ENCODE measurements around the gene IL25. TPM values are rescaled to one million over a fixed set of nuclear protein-coding genes. Genes with fewer than 3 reads are reported as not detected.

IL25 gene
- total RNA-seq, 4 donors from 2014 or later, result not detected

- intact Hi-C loops (cut with DNase I), result loop anchor here (1.0 to 2.0 kb wide), 2 partner anchors 54 to 116 kb away; no protein-coding TSS in a partner anchor
- TF ChIP-seq CTCF (IDR thresholded peaks at IDR 0.05) (no peak), POLR2A (IDR thresholded peaks at IDR 0.05; ENCODE audit: low read depth) (no peak), POLR2AphosphoS5 (IDR thresholded peaks at IDR 0.05) (no peak), EP300 (IDR thresholded peaks at IDR 0.05) (no peak)
- Histone ChIP-seq H3K36me3 (peaks cover 0 to 56% (median 0%) of the 10 kb centered on the region in 4 donors), H3K4me3 (no peak overlapping the region), H3K27ac (replicated peaks in 1 of 4) (no peak overlapping the region), H3K9me3 (no peaks in the 10 kb centered on the region), H3K27me3 (peaks cover 0 to 16% (median 0%) of the 10 kb centered on the region in 4 donors), H3K4me1 (peaks cover 0 to 23% (median 15%) of the 10 kb centered on the region in 4 donors)
- DNase-seq (ENCODE audit: extremely low spot score), result no peak
- WGBS, result 80% methylated on average over 4 of the region's 4 CpGs
These were observed 8.4 kb downstream of the IL25 start for GRCh38 chr14:23380976-23381375.

- intact Hi-C loops (cut with DNase I), result loop anchor here (2.0 kb wide), 1 partner anchor 117 kb away; no protein-coding TSS in a partner anchor
- peaks cover 0 to 20% (median 13%) of the 10 kb centered on the region in 4 donors for H3K4me1 ChIP-seq
- TF ChIP-seq POLR2AphosphoS5 (IDR thresholded peaks at IDR 0.05) (no peak), EP300 (IDR thresholded peaks at IDR 0.05) (no peak), CTCF (IDR thresholded peaks at IDR 0.05) (no peak), POLR2A (IDR thresholded peaks at IDR 0.05; ENCODE audit: low read depth) (no peak)
- no peak overlapping the region for H3K27ac ChIP-seq (replicated peaks in 1 of 4)
- H3K27me3 ChIP-seq, result peaks cover 0 to 16% (median 0%) of the 10 kb centered on the region in 4 donors
- H3K4me3 ChIP-seq, result no peak overlapping the region
- peaks cover 0 to 65% (median 0%) of the 10 kb centered on the region in 4 donors for H3K36me3 ChIP-seq
- no peaks in the 10 kb centered on the region for H3K9me3 ChIP-seq
- DNase-seq (ENCODE audit: extremely low spot score), result no peak
- WGBS, result 46% methylated on average over 3 of the region's 3 CpGs
These were observed 9.3 kb downstream of the IL25 start for GRCh38 chr14:23381871-23382270.

- Histone ChIP-seq H3K27me3 (peaks cover 0 to 13% (median 0%) of the 10 kb centered on the region in 4 donors), H3K36me3 (peaks cover 0 to 69% (median 0%) of the 10 kb centered on the region in 4 donors)
These were observed 9.7 kb downstream of the IL25 start for GRCh38 chr14:23382276-23382675.

GRCh38 chr14:23382731-23383440 is 10.3 kb downstream of the IL25 start:
- DNase-seq (ENCODE audit: extremely low spot score), result no peak
- Histone ChIP-seq H3K4me3 (no peak overlapping the region), H3K27me3 (peaks cover 0 to 13% (median 0%) of the 10 kb centered on the region in 4 donors), H3K36me3 (peaks cover 0 to 75% (median 0%) of the 10 kb centered on the region in 4 donors), H3K27ac (replicated peaks in 1 of 4) (no peak overlapping the region), H3K9me3 (no peaks in the 10 kb centered on the region), H3K4me1 (peaks cover 0 to 17% (median 8%) of the 10 kb centered on the region in 4 donors)
- intact Hi-C loops (cut with DNase I), result no loop called here
- TF ChIP-seq CTCF (IDR thresholded peaks at IDR 0.05), result no peak
- no peak for TF ChIP-seq EP300 (IDR thresholded peaks at IDR 0.05)
- TF ChIP-seq POLR2A (IDR thresholded peaks at IDR 0.05; ENCODE audit: low read depth), result no peak
- no peak for TF ChIP-seq POLR2AphosphoS5 (IDR thresholded peaks at IDR 0.05)
- WGBS, result 72% methylated on average over 10 of the region's 10 CpGs

More at GRCh38 chr14:23382276-23382675, 9.7 kb downstream of the IL25 start:
- intact Hi-C loops (cut with DNase I), result no loop called here
- TF ChIP-seq POLR2A (IDR thresholded peaks at IDR 0.05; ENCODE audit: low read depth), result no peak
- TF ChIP-seq EP300 (IDR thresholded peaks at IDR 0.05), result no peak
- no peak for TF ChIP-seq CTCF (IDR thresholded peaks at IDR 0.05)
- TF ChIP-seq POLR2AphosphoS5 (IDR thresholded peaks at IDR 0.05), result no peak
- no peak overlapping the region for H3K4me3 ChIP-seq
- H3K27ac ChIP-seq (replicated peaks in 1 of 4), result no peak overlapping the region
- peaks cover 0 to 17% (median 11%) of the 10 kb centered on the region in 4 donors for H3K4me1 ChIP-seq
- 91% methylated on average over 4 of the region's 6 CpGs for WGBS
- no peaks in the 10 kb centered on the region for H3K9me3 ChIP-seq
- no peak for DNase-seq (ENCODE audit: extremely low spot score)

All from esophagus muscularis mucosa (tissue), 4 donors.